ENCODE results near the gene MAP3K9. TPM values are rescaled to one million over a fixed set of nuclear protein-coding genes. Genes with fewer than 3 reads are reported as not detected.

Gene MAP3K9
- total RNA-seq, 1 donor from 2014 or later, result 8.6 TPM

- no peak for TF ChIP-seq CTCF (IDR thresholded peaks at IDR 0.05; ENCODE audit: unreplicated experiment)
- Mint-ChIP-seq H3K27ac (ENCODE audit: unreplicated experiment) (no peak overlapping the region), H3K9me3 (ENCODE audit: unreplicated experiment) (peaks cover 8% of the 10 kb centered on the region), H3K4me1 (ENCODE audit: unreplicated experiment) (peaks cover 6% of the 10 kb centered on the region), H3K36me3 (ENCODE audit: low read depth, unreplicated experiment) (peaks cover 3% of the 10 kb centered on the region), H3K27me3 (ENCODE audit: unreplicated experiment) (peaks cover 3% of the 10 kb centered on the region), H3K4me3 (ENCODE audit: unreplicated experiment) (no peak overlapping the region)
- no peak for DNase-seq (ENCODE audit: low spot score)
Measured at GRCh38 chr14:70838076-70838475, 28.8 kb upstream of the MAP3K9 start.

GRCh38 chr14:70836946-70837345 is 27.6 kb upstream of the MAP3K9 start:
- Mint-ChIP-seq H3K4me1 (ENCODE audit: unreplicated experiment) (no peaks in the 10 kb centered on the region), H3K27ac (ENCODE audit: unreplicated experiment) (no peak overlapping the region), H3K4me3 (ENCODE audit: unreplicated experiment) (no peak overlapping the region), H3K27me3 (ENCODE audit: unreplicated experiment) (peaks cover 3% of the 10 kb centered on the region), H3K36me3 (ENCODE audit: low read depth, unreplicated experiment) (peaks cover 3% of the 10 kb centered on the region), H3K9me3 (ENCODE audit: unreplicated experiment) (peaks cover 8% of the 10 kb centered on the region)
- DNase-seq (ENCODE audit: low spot score), result no peak
- no peak for TF ChIP-seq CTCF (IDR thresholded peaks at IDR 0.05; ENCODE audit: unreplicated experiment)

DNA sequence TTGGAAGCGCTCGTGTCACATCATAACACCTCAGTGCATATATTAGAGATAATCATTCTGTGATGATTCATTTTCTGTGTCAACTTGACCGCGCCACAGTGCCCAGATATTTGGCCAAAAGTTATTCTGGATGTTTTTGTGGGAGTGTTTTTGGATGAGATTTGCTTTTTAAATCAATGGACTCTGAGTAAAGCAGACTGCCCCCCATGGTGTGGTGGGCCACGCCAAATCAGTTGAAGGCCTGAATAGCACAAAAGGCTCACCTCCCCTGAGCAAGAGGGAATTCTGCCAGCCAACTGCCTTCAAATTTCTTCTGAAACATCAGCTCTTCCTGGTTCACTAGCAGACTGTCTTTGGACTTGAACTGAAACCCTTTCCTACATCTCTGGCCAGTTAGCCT is 24.6 kb upstream of the MAP3K9 start:
- no peak overlapping the region for H3K27ac Mint-ChIP-seq (ENCODE audit: unreplicated experiment)
- H3K4me1 Mint-ChIP-seq (ENCODE audit: unreplicated experiment), result no peaks in the 10 kb centered on the region
- peaks cover 3% of the 10 kb centered on the region for H3K36me3 Mint-ChIP-seq (ENCODE audit: low read depth, unreplicated experiment)
- no peak for TF ChIP-seq CTCF (IDR thresholded peaks at IDR 0.05; ENCODE audit: unreplicated experiment)
- H3K9me3 Mint-ChIP-seq (ENCODE audit: unreplicated experiment), result peaks cover 8% of the 10 kb centered on the region
- peaks cover 3% of the 10 kb centered on the region for H3K27me3 Mint-ChIP-seq (ENCODE audit: unreplicated experiment)
- H3K4me3 Mint-ChIP-seq (ENCODE audit: unreplicated experiment), result no peak overlapping the region
- DNase-seq (ENCODE audit: low spot score), result no peak

GRCh38 chr14:70832561-70833305 is 23.4 kb upstream of the MAP3K9 start:
- no peak for TF ChIP-seq CTCF (IDR thresholded peaks at IDR 0.05; ENCODE audit: unreplicated experiment)
- no peaks in the 10 kb centered on the region for H3K4me1 Mint-ChIP-seq (ENCODE audit: unreplicated experiment)
- H3K27ac Mint-ChIP-seq (ENCODE audit: unreplicated experiment), result no peak overlapping the region
- H3K9me3 Mint-ChIP-seq (ENCODE audit: unreplicated experiment), result peaks cover 8% of the 10 kb centered on the region
- no peak overlapping the region for H3K4me3 Mint-ChIP-seq (ENCODE audit: unreplicated experiment)
- H3K36me3 Mint-ChIP-seq (ENCODE audit: low read depth, unreplicated experiment), result peaks cover 3% of the 10 kb centered on the region
- no peak for DNase-seq (ENCODE audit: low spot score)
- H3K27me3 Mint-ChIP-seq (ENCODE audit: unreplicated experiment), result peaks cover 3% of the 10 kb centered on the region

DNA sequence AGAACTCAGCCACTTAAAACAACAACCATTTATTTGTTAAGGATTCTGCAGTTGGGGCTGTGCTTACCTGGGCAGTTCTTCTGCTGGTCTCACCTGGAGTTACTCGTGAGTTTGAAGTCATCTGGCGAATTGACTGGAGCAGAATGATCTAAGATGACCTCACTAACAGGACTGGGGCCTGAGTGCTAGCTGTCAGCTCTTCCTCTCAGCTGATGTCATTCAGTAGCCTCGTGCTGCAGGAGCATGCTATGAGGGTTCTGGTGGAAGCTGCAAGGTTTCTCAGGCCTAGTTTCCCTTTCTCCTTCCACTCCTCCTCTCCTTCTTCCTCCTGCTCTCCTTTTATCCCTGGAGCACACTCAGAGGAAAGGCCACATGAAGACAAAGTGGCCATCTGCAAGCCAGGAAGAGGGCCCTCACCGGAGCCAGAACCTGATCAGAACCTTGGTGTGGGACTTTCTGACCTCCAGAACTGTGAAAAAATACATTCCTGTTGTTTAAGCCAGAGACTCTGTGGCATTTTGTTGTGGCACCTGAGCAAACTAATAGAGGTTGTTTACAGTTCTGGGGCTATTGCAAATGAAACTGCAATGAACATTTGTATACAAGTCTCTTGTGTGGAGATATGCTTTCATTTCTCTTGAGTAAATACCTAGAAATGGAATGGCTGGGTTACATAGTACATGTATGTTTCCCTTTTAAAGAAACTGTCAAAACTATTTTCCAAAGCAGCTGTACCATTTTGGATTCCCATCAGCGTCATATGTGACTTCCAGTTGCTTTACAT is 21.9 kb upstream of the MAP3K9 start:
- H3K9me3 Mint-ChIP-seq (ENCODE audit: unreplicated experiment), result peaks cover 8% of the 10 kb centered on the region
- no peak overlapping the region for H3K4me3 Mint-ChIP-seq (ENCODE audit: unreplicated experiment)
- no peak for TF ChIP-seq CTCF (IDR thresholded peaks at IDR 0.05; ENCODE audit: unreplicated experiment)
- H3K36me3 Mint-ChIP-seq (ENCODE audit: low read depth, unreplicated experiment), result no peaks in the 10 kb centered on the region
- no peaks in the 10 kb centered on the region for H3K4me1 Mint-ChIP-seq (ENCODE audit: unreplicated experiment)
- H3K27ac Mint-ChIP-seq (ENCODE audit: unreplicated experiment), result no peak overlapping the region
- DNase-seq (ENCODE audit: low spot score), result no peak
- peaks cover 3% of the 10 kb centered on the region for H3K27me3 Mint-ChIP-seq (ENCODE audit: unreplicated experiment)

Measured in endothelial cell (in vitro differentiated cells).